SW 1271 (cell line): ENCODE measurements around the gene BAHCC1.

Source experiments
- DNase-seq, 2 experiments: peaks; one replicate each; lab custom pipeline; 2025; lab: John Stamatoyannopoulos, UW

Gene BAHCC1

DNA sequence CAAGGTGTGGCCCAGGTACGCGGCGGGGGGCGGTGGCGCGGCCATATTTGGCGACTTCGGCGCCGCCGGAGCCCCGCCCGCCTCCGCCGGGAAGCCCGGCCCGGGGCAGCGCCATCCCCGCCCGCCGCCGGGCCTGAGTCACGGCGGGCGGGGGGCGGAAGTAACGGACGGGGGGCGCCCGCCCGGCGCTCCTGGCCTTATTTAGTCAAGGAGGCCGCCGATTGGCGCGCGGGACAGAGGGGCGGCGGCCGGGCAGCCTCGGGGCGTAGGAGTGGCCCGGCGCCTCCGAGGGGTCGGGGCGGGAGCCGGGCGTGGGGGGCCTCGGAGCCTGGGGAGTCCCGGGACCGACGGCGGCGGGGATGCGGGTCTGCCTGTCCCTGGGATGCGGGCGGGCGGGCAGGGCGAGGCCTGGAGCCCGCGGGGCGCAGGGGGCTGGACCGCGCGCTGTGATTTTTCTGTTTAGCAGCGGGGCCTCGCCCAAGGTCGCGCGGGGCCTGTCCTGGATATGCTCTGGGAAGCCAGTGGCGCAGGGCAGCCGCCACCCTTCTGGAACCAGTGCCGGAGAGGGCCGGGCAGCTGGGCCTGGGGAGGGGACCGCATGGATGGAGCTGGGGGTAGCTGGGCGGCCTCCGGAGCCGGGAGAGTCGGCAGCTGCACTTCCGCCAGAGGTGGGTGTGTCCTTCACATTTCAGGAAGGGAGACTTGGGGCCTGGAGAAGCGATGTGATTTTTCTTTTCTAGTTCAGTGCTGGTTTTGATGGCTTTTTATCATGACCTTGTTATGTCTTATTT, 119.7 kb downstream of the BAHCC1 start:
- peak in 1 of 2 experiments; percentile 47 for DNase-seq

DNA sequence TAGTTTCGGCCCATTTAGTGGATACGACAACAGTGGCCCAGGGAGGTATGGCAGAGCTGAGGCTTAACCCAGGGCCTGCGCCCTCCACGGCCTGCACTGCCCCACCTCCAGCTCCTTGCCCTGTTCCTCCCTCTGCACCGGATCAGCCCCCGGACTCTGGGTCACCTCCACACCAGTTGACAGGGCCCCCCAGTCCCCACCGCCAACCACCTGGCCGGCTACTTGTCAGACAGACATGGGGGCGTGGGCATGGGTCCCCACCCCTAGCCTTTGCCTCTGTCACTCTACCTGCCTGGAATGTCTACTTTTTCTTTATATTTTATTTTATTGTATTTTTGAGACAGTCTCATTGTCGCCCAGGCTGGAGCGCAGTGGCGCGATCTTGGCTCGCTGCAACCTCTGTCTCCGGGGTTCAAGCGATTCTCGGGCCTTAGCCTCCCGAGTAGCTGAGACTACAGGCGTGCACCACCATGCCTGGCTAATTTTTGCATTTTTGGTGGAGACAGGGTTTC, 120.3 kb downstream of the BAHCC1 start:
- no peak for DNase-seq
